ENCODE data around the gene ZFP57.

GRCh38 chr6:29680416-29680815, 536 bp downstream of the ZFP57 start:
- TF ChIP-seq CTCF (IDR thresholded peaks at IDR 0.05), result no peak
- no peak for TF ChIP-seq POLR2A (IDR thresholded peaks at IDR 0.05)
